Endothelial cell of umbilical vein (primary cell): Measurements from ENCODE around the gene LRFN2. TPM values are rescaled to one million over a fixed set of nuclear protein-coding genes. Genes with fewer than 3 reads are reported as not detected.

Experiments
- BruUV-seq: library from RNA; stranded (reverse); fragments of 400-500 nt; replicated peaks from 2 replicates; lab custom pipeline; 2021; lab: Mats Ljungman, UMichigan
- CTCF ChIA-PET: fragments of 300-600, 350-600 bp; sonication (Branson Sonifier 250); formaldehyde crosslinking; loops from one replicate; lab custom pipeline; 2021; ENCODE audit warnings: antibody characterized with exemption, inconsistent platforms; lab: Charles Lee
- POLR2A ChIA-PET: fragments of 300-600, 350-600 bp; sonication (Branson Sonifier 250); formaldehyde crosslinking; loops from one replicate; lab custom pipeline; 2021; ENCODE audit warnings: antibody characterized with exemption, inconsistent platforms; lab: Charles Lee
- DNase-seq: peaks from one replicate; pipeline ENCODE4 v3.0.0-alpha.2; 2011; ENCODE audit warnings: low read depth, low spot score
- FAIRE-seq: peaks from 2 replicates; lab custom pipeline; 2011; peaks lifted over from hg19 to GRCh38; lab: Jason Lieb, UNC
- H2AFZ ChIP-seq: 2 replicates; pipeline ENCODE4 v1.6.0; 2012; ENCODE audit warnings: low read depth, low read length, control low read depth, inconsistent platforms
- H3K27ac ChIP-seq: 2 replicates; pipeline ENCODE4 v1.5.1; 2011; ENCODE audit warnings: low read depth, mild to moderate bottlenecking, control low read depth, low read length, moderate library complexity; ENCODE audit not compliant: insufficient read depth
- H3K27me3 ChIP-seq, 2 experiments: 2 replicates each; pipeline versions ENCODE4 v1.6.0 to v1.6.1; 2011; ENCODE audit warnings: low read length in 2 of 2, mixed read lengths in 1 of 2; ENCODE audit not compliant: control insufficient read depth in 2 of 2, insufficient read depth in 2 of 2
- H3K36me3 ChIP-seq, 2 experiments: 2 replicates in 1 of 2; 3 replicates in 1 of 2; pipeline ENCODE4 v1.5.1; 2011; ENCODE audit warnings: low read length in 2 of 2, mild to moderate bottlenecking in 1 of 2, moderate library complexity in 1 of 2; ENCODE audit not compliant: control insufficient read depth in 2 of 2, insufficient read depth in 2 of 2; ENCODE audit errors: extremely low read depth in 1 of 2
- H3K4me1 ChIP-seq: 3 replicates; pipeline ENCODE4 v1.5.1; 2011; ENCODE audit warnings: mild to moderate bottlenecking, low read length; ENCODE audit not compliant: control insufficient read depth, insufficient read depth; ENCODE audit errors: extremely low read depth
- H3K4me2 ChIP-seq: 2 replicates; pipeline ENCODE4 v1.6.1; 2011; ENCODE audit warnings: low read length, control low read depth, mixed read lengths; ENCODE audit not compliant: insufficient read depth
- H3K4me3 ChIP-seq, 3 experiments: fragments of 200-600 bp in 1 of 3; sonication (generic), shearing (Covaris generic) in 1 of 3; replicated peaks in 1 of 3; 2 replicates each; pipeline ENCODE4 v1.5.1; 2011 to 2016; ENCODE audit warnings: control low read depth in 3 of 3, low read length in 3 of 3, mild to moderate bottlenecking in 2 of 3, inconsistent platforms in 1 of 3, low read depth in 1 of 3, moderate library complexity in 1 of 3; ENCODE audit not compliant: insufficient read depth in 1 of 3
- H3K79me2 ChIP-seq: 2 replicates; pipeline ENCODE4 v1.6.0; 2012; ENCODE audit warnings: low read length, inconsistent platforms; ENCODE audit not compliant: control insufficient read depth, insufficient read depth
- H3K9ac ChIP-seq: replicated peaks from 2 replicates; pipeline ENCODE3; 2011; ENCODE audit warnings: low read length, control low read depth; ENCODE audit not compliant: insufficient read depth; ENCODE audit errors: extremely low read depth
- H3K9me1 ChIP-seq: replicated peaks from 3 replicates; pipeline ENCODE4 v1.6.0; 2011; ENCODE audit warnings: mild to moderate bottlenecking, low read length; ENCODE audit not compliant: control insufficient read depth, insufficient read depth; ENCODE audit errors: extremely low read depth
- H3K9me3 ChIP-seq: replicated peaks from 2 replicates; pipeline ENCODE4 v1.5.1; 2012; ENCODE audit warnings: low read length, inconsistent platforms; ENCODE audit not compliant: control insufficient read depth, insufficient read depth
- H4K20me1 ChIP-seq: replicated peaks from 2 replicates; pipeline ENCODE3; 2011; ENCODE audit warnings: mild to moderate bottlenecking, low read length; ENCODE audit not compliant: control insufficient read depth, insufficient read depth; ENCODE audit errors: extremely low read depth
- CTCF ChIP-seq, 2 donors: IDR thresholded peaks; 1 replicate in 1 of 2; 2 replicates in 1 of 2; pipeline ENCODE4 v1.5.1; 2011; ENCODE audit warnings: low read length in 2 of 2, mild to moderate bottlenecking in 2 of 2, moderate library complexity in 2 of 2, control low read depth in 1 of 2, inconsistent platforms in 1 of 2, low read depth in 1 of 2; ENCODE audit not compliant: insufficient read depth in 1 of 2; ENCODE audit errors: extremely low read depth in 1 of 2
- EZH2 ChIP-seq: IDR thresholded peaks from 2 replicates; pipeline ENCODE4 v1.6.1; 2012; ENCODE audit warnings: borderline replicate concordance, low read depth, mild to moderate bottlenecking, moderate library complexity, low read length, inconsistent platforms; ENCODE audit not compliant: severe bottlenecking
- FOS ChIP-seq: IDR thresholded peaks from 2 replicates; pipeline ENCODE4 v1.6.1; 2011; ENCODE audit warnings: mild to moderate bottlenecking, low read length, moderate library complexity, borderline replicate concordance; ENCODE audit not compliant: insufficient read depth
- GATA2 ChIP-seq: IDR thresholded peaks from 2 replicates; pipeline ENCODE4 v1.7.0; 2011; ENCODE audit warnings: low read depth, mild to moderate bottlenecking, moderate library complexity, mixed read lengths, low read length; ENCODE audit not compliant: insufficient read length, insufficient read depth
- MAX ChIP-seq: IDR thresholded peaks from 2 replicates; pipeline ENCODE4 v1.6.1; 2011; ENCODE audit not compliant: insufficient read depth, insufficient read length
- MYC ChIP-seq: IDR thresholded peaks from one replicate; pipeline ENCODE4 v1.6.1; 2011; ENCODE audit warnings: mild to moderate bottlenecking, low read depth, low read length
- POLR2AphosphoS5 ChIP-seq: IDR thresholded peaks from 2 replicates; pipeline ENCODE4 v1.6.1; 2012; ENCODE audit warnings: low read depth, mild to moderate bottlenecking, control low read depth, low read length, moderate library complexity; ENCODE audit not compliant: insufficient read depth
- dilution Hi-C: fragments of 300-500 bp; cut with MboI; formaldehyde crosslinking; loops from one replicate; pipeline ENCODE4 v1.15.0; 2019; ENCODE audit warnings: low sequenced_read_pairs; ENCODE audit not compliant: extremely low pct_ligation_motif_present
- intact Hi-C: fragments of 100-400 bp; cut with micrococcal nuclease; formaldehyde crosslinking; loops from one replicate; pipeline ENCODE4 v1.10.0; 2022
- polyA plus RNA-seq, 4 experiments: library from polyadenylated mRNA; depleted of rRNA in 3 of 4; stranded (reverse) in 3 of 4; unstranded in 1 of 4; fragments of >200 nt; gene quantifications; 2 replicates each; pipeline versions ENCODE4 v1.2.1 to v1.2.3, GENCODE V29; 2011 to 2012; ENCODE audit warnings: missing spikeins in 1 of 4
- total RNA-seq: library from RNA; stranded (reverse); gene quantifications from 2 replicates; pipeline ENCODE4 v1.2.3, GENCODE V29; 2021

The LRFN2 gene
- total and polyA plus RNA-seq, 2 donors (not counting 3 experiments of a cell fraction or from before 2014, with no cell fraction given), result not detected

GRCh38 chr6:40456390-40457013 lies 130.7 kb downstream of the LRFN2 start:
- H3K4me1 ChIP-seq, result no peaks in the 10 kb centered on the region
- no peaks in the 10 kb centered on the region for H3K9me1 ChIP-seq
- no peak for DNase-seq
- no peak overlapping the region for H3K4me2 ChIP-seq
- no peaks in the 10 kb centered on the region for H4K20me1 ChIP-seq
- no peaks in the 10 kb centered on the region for H3K79me2 ChIP-seq
- intact Hi-C loops (no loop called here), dilution Hi-C loops (no loop called here)
- TF ChIP-seq GATA2 (no peak), FOS (no peak), MAX (no peak), EZH2 (no peak), POLR2AphosphoS5 (no peak), MYC (no peak), CTCF (IDR thresholded peaks at IDR 0.05; ENCODE audit: extremely low read depth in 1 of 2, insufficient read depth in 1 of 2, low read depth in 1 of 2, low read length in 2 of 2) (no peak)
- H3K27ac ChIP-seq, result no peak overlapping the region
- CTCF ChIA-PET, result no interaction called here
- no peaks in the 10 kb centered on the region for H3K36me3 ChIP-seq
- FAIRE-seq, result no peak
- BruUV-seq, result no TSS peak
- no peak overlapping the region for H3K4me3 ChIP-seq
- H3K27me3 ChIP-seq, result no peaks in the 10 kb centered on the region
- no peak overlapping the region for H2AFZ ChIP-seq
- H3K9ac ChIP-seq, result no peak overlapping the region
- no peaks in the 10 kb centered on the region for H3K9me3 ChIP-seq
- POLR2A ChIA-PET, result no interaction called here
